Activated CD8-positive, alpha-beta T cell treated with anti-CD3 and anti-CD28 coated beads for 36 hours (primary cell): ENCODE measurements around the gene LRMDA. TPM values are rescaled to one million over a fixed set of nuclear protein-coding genes. Genes with fewer than 3 reads are reported as not detected.

Experiments
- ATAC-seq: fragments of 200-7000 bp; cut with Tn5 transposase; one replicate; pipeline ENCODE4 v1.10.0; 2021; ENCODE audit warnings: mild to moderate bottlenecking, moderate library complexity
- CTCF ChIA-PET: fragments of 350-600 bp; sonication (Branson Sonifier 250); formaldehyde crosslinking; loops from one replicate; lab custom pipeline; 2021; ENCODE audit warnings: antibody characterized with exemption; lab: Charles Lee
- POLR2A ChIA-PET: fragments of 350-600 bp; sonication (Branson Sonifier 250); formaldehyde crosslinking; loops from one replicate; lab custom pipeline; 2021; ENCODE audit warnings: antibody characterized with exemption; lab: Charles Lee
- DNase-seq: peaks from one replicate; pipeline ENCODE4 v3.0.0-alpha.2; 2020
- H3K27ac Mint-ChIP-seq: one replicate; pipeline ENCODE4 v1.8.0; 2021; ENCODE audit warnings: mild to moderate bottlenecking, mixed read lengths
- H3K27me3 Mint-ChIP-seq: one replicate; pipeline ENCODE4 v1.8.0; 2021; ENCODE audit warnings: mixed read lengths
- H3K36me3 Mint-ChIP-seq: one replicate; pipeline ENCODE4 v1.8.0; 2021; ENCODE audit warnings: low read depth, mixed read lengths
- H3K4me1 Mint-ChIP-seq: one replicate; pipeline ENCODE4 v1.8.0; 2021; ENCODE audit warnings: low read depth, mixed read lengths
- H3K4me3 Mint-ChIP-seq: one replicate; pipeline ENCODE4 v1.8.0; 2021; ENCODE audit warnings: mild to moderate bottlenecking, moderate library complexity, mixed read lengths
- H3K9me3 Mint-ChIP-seq: one replicate; pipeline ENCODE4 v1.8.0; 2021; ENCODE audit warnings: mixed read lengths
- intact Hi-C: fragments of 100-400 bp; cut with micrococcal nuclease; formaldehyde crosslinking; loops from one replicate; pipeline ENCODE4 v1.10.0; 2022
- total RNA-seq, 2 experiments: library from RNA; stranded (reverse); gene quantifications; one replicate each; pipeline ENCODE4 v1.2.3, GENCODE V29; 2021
- TF ChIP-seq, protein P1 (sequence below): fragments of 200-600 bp; IDR thresholded peaks from one replicate; pipeline ENCODE4 v1.8.0; 2022; ENCODE audit warnings: antibody characterized with exemption, mild to moderate bottlenecking

LRMDA gene
- total RNA-seq, 2 experiments from 2014 or later, result not detected

DNA sequence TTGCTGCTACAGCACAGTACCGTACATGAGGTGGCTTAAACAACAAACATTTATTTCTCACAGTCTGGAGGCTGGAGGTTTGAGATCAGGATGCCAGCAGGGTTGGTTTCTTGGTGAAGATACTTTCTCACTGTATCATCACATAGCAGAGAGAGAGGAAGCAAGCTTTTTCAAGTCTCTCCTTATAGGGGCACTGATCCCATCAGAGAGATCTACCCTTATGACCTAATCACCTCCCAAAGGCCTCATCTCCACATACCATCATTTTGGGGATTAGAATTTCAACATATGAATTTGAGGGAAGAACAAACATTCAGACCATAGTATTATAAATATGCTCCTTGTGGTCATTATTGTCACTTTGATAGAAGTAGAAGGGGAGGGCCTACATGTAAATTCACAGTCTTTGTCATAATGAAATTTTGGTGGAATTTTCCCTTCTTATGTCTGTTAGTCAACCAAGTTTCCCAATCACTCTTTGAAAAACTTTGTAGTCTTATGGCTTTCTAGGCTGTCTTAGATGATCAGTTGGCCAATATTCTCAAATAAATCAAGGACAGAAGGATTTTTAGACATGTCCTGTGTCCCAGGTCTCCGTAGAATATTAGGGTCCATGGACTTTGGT is 606.2 kb downstream of the LRMDA start:
- ATAC-seq (no peak), DNase-seq (no peak)
- H3K9me3 Mint-ChIP-seq, result peaks cover 4% of the 10 kb centered on the region
- no peaks in the 10 kb centered on the region for H3K36me3 Mint-ChIP-seq
- intact Hi-C loops, result no loop called here
- POLR2A ChIA-PET, result no interaction called here
- no peak overlapping the region for H3K27ac Mint-ChIP-seq
- TF ChIP-seq, protein P1, sequence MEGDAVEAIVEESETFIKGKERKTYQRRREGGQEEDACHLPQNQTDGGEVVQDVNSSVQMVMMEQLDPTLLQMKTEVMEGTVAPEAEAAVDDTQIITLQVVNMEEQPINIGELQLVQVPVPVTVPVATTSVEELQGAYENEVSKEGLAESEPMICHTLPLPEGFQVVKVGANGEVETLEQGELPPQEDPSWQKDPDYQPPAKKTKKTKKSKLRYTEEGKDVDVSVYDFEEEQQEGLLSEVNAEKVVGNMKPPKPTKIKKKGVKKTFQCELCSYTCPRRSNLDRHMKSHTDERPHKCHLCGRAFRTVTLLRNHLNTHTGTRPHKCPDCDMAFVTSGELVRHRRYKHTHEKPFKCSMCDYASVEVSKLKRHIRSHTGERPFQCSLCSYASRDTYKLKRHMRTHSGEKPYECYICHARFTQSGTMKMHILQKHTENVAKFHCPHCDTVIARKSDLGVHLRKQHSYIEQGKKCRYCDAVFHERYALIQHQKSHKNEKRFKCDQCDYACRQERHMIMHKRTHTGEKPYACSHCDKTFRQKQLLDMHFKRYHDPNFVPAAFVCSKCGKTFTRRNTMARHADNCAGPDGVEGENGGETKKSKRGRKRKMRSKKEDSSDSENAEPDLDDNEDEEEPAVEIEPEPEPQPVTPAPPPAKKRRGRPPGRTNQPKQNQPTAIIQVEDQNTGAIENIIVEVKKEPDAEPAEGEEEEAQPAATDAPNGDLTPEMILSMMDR, result no peak
- H3K4me1 Mint-ChIP-seq, result no peaks in the 10 kb centered on the region
- no peaks in the 10 kb centered on the region for H3K27me3 Mint-ChIP-seq
- H3K4me3 Mint-ChIP-seq, result no peak overlapping the region
- CTCF ChIA-PET, result interaction anchor here (1.5 to 2.1 kb wide), 2 partner anchors 10 to 22 kb away, joined by 5 to 7 read pairs; no protein-coding TSS in a partner anchor

- no peak overlapping the region for H3K27ac Mint-ChIP-seq
- CTCF ChIA-PET, result no interaction called here
- H3K4me3 Mint-ChIP-seq, result no peak overlapping the region
- DNase-seq (no peak), ATAC-seq (no peak)
- no peaks in the 10 kb centered on the region for H3K36me3 Mint-ChIP-seq
- POLR2A ChIA-PET, result no interaction called here
- TF ChIP-seq, protein P1, result no peak
- intact Hi-C loops, result no loop called here
- H3K27me3 Mint-ChIP-seq, result no peaks in the 10 kb centered on the region
- peaks cover 4% of the 10 kb centered on the region for H3K9me3 Mint-ChIP-seq
- no peaks in the 10 kb centered on the region for H3K4me1 Mint-ChIP-seq
Observed at GRCh38 chr10:76038696-76039095, 607.3 kb downstream of the LRMDA start.

DNA sequence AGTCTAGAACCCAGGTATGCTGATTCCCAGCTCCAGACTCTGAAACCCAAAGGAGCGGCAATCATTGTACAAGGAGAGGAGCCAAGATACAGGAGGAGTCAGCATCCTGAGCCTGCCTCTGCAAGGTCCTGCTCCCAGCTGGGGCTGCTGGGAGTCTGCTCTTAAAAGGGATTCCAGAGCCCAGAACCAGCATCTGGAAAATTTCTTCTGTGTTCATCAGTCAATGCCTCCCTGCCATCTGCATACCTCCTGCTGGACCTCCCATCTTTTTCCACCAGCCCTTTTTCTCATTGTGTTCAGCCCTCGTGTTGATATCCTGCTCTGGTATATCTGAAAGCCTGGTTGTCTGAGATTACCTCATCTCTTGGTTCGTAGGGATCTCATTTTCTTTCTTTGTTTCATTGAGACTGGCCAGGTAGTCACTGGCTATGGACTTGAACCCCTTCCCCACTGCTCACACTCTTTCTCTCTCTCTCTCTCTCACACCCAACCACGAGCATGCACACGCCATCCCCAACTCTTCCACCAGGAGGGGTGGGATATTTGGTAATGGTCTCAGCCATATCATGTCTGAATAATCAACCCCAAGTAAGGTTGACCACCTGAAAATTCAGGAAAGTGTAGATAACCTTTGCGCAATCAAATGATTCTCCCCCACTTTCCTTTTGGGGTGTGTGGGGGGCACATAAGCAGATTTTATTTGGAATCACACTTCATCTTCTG is 608.8 kb downstream of the LRMDA start:
- TF ChIP-seq, protein P1, result no peak
- peaks cover 4% of the 10 kb centered on the region for H3K9me3 Mint-ChIP-seq
- no peak overlapping the region for H3K27ac Mint-ChIP-seq
- no peaks in the 10 kb centered on the region for H3K36me3 Mint-ChIP-seq
- no peaks in the 10 kb centered on the region for H3K27me3 Mint-ChIP-seq
- no peak overlapping the region for H3K4me3 Mint-ChIP-seq
- intact Hi-C loops, result no loop called here
- ATAC-seq, result no peak
- DNase-seq, result no peak
- no peaks in the 10 kb centered on the region for H3K4me1 Mint-ChIP-seq
- ChIA-PET CTCF (no interaction called here), POLR2A (no interaction called here)

DNA sequence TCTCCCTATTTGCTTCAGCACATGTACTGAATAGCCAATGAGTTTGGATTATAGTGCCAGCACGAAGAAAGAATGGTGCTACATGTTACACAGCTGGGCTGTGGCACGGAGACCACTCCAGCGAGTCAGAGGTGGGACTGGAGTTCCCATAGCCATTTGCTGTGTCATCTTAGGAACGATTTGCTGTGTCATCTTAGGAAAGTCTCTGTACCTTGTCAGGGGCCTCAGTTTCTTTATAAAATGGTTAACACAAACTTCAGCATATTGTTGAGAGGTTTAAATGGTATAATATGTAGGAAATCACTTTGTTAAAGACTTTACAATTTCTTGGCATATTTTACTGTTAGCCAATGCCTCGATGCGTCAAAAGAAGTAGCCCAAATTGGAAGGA is 609.4 kb downstream of the LRMDA start:
- Mint-ChIP-seq H3K4me1 (no peaks in the 10 kb centered on the region), H3K27me3 (no peaks in the 10 kb centered on the region), H3K4me3 (no peak overlapping the region), H3K27ac (no peak overlapping the region), H3K36me3 (no peaks in the 10 kb centered on the region), H3K9me3 (peaks cover 4% of the 10 kb centered on the region)
- DNase-seq (no peak), ATAC-seq (no peak)
- TF ChIP-seq, protein P1, result no peak
- CTCF ChIA-PET, result no interaction called here
- POLR2A ChIA-PET, result no interaction called here
- intact Hi-C loops, result no loop called here

- intact Hi-C loops, result no loop called here
- Mint-ChIP-seq H3K9me3 (peaks cover 4% of the 10 kb centered on the region), H3K27ac (no peak overlapping the region), H3K4me3 (no peak overlapping the region), H3K36me3 (no peaks in the 10 kb centered on the region), H3K4me1 (no peaks in the 10 kb centered on the region), H3K27me3 (no peaks in the 10 kb centered on the region)
- DNase-seq (no peak), ATAC-seq (no peak)
- TF ChIP-seq, protein P1, result no peak
- POLR2A ChIA-PET, result no interaction called here
- CTCF ChIA-PET, result no interaction called here
Observed at GRCh38 chr10:76041551-76041950, 610.1 kb downstream of the LRMDA start.
